H1 (cell line): ENCODE data around the gene CCDC9B.

ENCODE experiments used
- BRCA1 ChIP-seq: IDR thresholded peaks from 2 replicates; pipeline ENCODE4 v1.6.1; 2012; ENCODE audit warnings: low read depth, low read length, improper control_type of control experiment
- CREB1 ChIP-seq: IDR thresholded peaks from 2 replicates; pipeline ENCODE4 v1.6.1; 2012; ENCODE audit warnings: inconsistent platforms
- CTCF ChIP-seq, 3 experiments: IDR thresholded peaks; 1 replicate in 2 of 3; 2 replicates in 1 of 3; pipeline versions ENCODE4 v1.5.1 to v1.6.1; 2011; ENCODE audit warnings: low read length in 3 of 3, mild to moderate bottlenecking in 3 of 3, inconsistent platforms in 2 of 3, low read depth in 1 of 3, moderate library complexity in 1 of 3; ENCODE audit not compliant: insufficient read depth in 1 of 3; ENCODE audit errors: control extremely low read depth in 1 of 3
- EP300 ChIP-seq, 2 experiments: IDR thresholded peaks; 1 replicate in 1 of 2; 2 replicates in 1 of 2; pipeline ENCODE4 v1.6.1; 2011 to 2012; ENCODE audit warnings: low read depth in 2 of 2, low read length in 2 of 2, mild to moderate bottlenecking in 2 of 2, borderline replicate concordance in 1 of 2, inconsistent platforms in 1 of 2, moderate library complexity in 1 of 2
- EZH2 ChIP-seq: fragments of 200-600 bp; sonication (generic); IDR thresholded peaks from 2 replicates; pipeline ENCODE4 v1.7.1; 2012; ENCODE audit warnings: low read depth, mild to moderate bottlenecking, moderate library complexity, low read length, inconsistent platforms; ENCODE audit not compliant: severe bottlenecking
- GABPA ChIP-seq: IDR thresholded peaks from 2 replicates; pipeline ENCODE4 v1.6.1; 2011; ENCODE audit warnings: mild to moderate bottlenecking, low read length, moderate library complexity, borderline replicate concordance; ENCODE audit not compliant: insufficient read depth
- RAD21 ChIP-seq, 2 experiments: IDR thresholded peaks in 1 of 2; conservative IDR thresholded peaks in 1 of 2; 2 replicates each; pipeline ENCODE4 v1.6.1; 2011; ENCODE audit warnings: low read depth in 2 of 2, low read length in 2 of 2, improper control_type of control experiment in 1 of 2, inconsistent platforms in 1 of 2, mild to moderate bottlenecking in 1 of 2, moderate library complexity in 1 of 2
- RXRA ChIP-seq: IDR thresholded peaks from 2 replicates; pipeline ENCODE4 v1.6.1; 2011; ENCODE audit warnings: low read depth, mild to moderate bottlenecking, low read length, moderate library complexity; ENCODE audit not compliant: insufficient read depth
- SIN3A ChIP-seq, 2 experiments: IDR thresholded peaks in 1 of 2; conservative IDR thresholded peaks in 1 of 2; 2 replicates each; pipeline ENCODE4 v1.6.1; 2011 to 2012; ENCODE audit warnings: low read length in 2 of 2, improper control_type of control experiment in 1 of 2, low read depth in 1 of 2, mild to moderate bottlenecking in 1 of 2
- SP1 ChIP-seq: IDR thresholded peaks from 2 replicates; pipeline ENCODE4 v1.6.1; 2011; ENCODE audit warnings: low read depth, low read length
- ZNF274 ChIP-seq: IDR thresholded peaks from 2 replicates; pipeline ENCODE4 v1.7.0; 2012; ENCODE audit warnings: low read length, borderline replicate concordance; ENCODE audit errors: extremely low read depth
- TF ChIP-seq, protein P1 (sequence below): IDR thresholded peaks from 2 replicates; pipeline ENCODE4 v1.6.1; 2012; ENCODE audit warnings: inconsistent platforms

DNA sequence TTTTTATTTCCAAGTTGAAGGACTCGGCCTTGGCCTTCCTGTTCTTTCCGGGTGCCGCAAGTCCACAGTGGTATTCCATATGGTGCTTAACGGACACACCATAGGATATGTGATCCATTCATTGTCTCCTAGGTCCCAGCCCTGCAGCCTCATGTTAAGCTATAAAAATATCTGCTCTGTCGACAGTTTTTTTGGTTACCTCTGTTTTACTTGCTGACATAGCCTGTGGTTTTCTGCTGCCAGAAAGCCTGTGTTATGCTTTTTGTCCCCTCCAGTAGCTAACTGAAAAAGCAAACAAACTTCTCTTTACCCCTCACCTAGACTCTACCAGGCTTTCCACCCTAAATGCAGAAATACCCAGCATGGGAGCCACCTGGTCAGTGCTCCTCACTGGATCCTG is 12.0 kb downstream of the CCDC9B start:
- TF ChIP-seq ZNF274 (no peak), RXRA (no peak), SIN3A (conservative IDR thresholded peaks at IDR 0.05 in 1 of 2, IDR thresholded peaks at IDR 0.05 in 1 of 2; ENCODE audit: low read depth in 1 of 2, low read length in 2 of 2) (no peak), RAD21 (IDR thresholded peaks at IDR 0.05 in 1 of 2, conservative IDR thresholded peaks at IDR 0.05 in 1 of 2; ENCODE audit: low read depth in 2 of 2, low read length in 2 of 2) (no peak), BRCA1 (no peak), EP300 (IDR thresholded peaks at IDR 0.05; ENCODE audit: borderline replicate concordance in 1 of 2, low read depth in 2 of 2, low read length in 2 of 2) (no peak), CTCF (IDR thresholded peaks at IDR 0.05; ENCODE audit: control extremely low read depth in 1 of 3, insufficient read depth in 1 of 3, low read depth in 1 of 3, low read length in 3 of 3) (no peak), GABPA (no peak), EZH2 (no peak), CREB1 (no peak), SP1 (no peak)
- TF ChIP-seq, protein P1, sequence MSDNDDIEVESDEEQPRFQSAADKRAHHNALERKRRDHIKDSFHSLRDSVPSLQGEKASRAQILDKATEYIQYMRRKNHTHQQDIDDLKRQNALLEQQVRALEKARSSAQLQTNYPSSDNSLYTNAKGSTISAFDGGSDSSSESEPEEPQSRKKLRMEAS: no peak
